Measurements from ENCODE around the gene HOXA4. TPM values are rescaled to one million over a fixed set of nuclear protein-coding genes. Genes with fewer than 3 reads are reported as not detected.

The HOXA4 gene
- total RNA-seq, 4 donors from 2014 or later, result 1.3 to 2.9 (median 2.0) TPM

- WGBS, 2 donors, result 18 to 24% methylated on average over 2 of the region's 2 CpGs
- H3K4me3 ChIP-seq (ENCODE audit: low read depth, poor library complexity, severe bottlenecking), result no peak overlapping the region
- peak in 1 of 2 donors; percentile 68 for DNase-seq (ENCODE audit: low spot score in 2 of 2)
- TF ChIP-seq CTCF (IDR thresholded peaks at IDR 0.05) (no peak), POLR2A (IDR thresholded peaks at IDR 0.05) (no peak)
- intact Hi-C loops (cut with DNase I; ENCODE audit: low total_unique reads), result no loop called here
Measured at GRCh38 chr7:27134392-27134791, 3.8 kb upstream of the HOXA4 start.

- intact Hi-C loops (cut with DNase I; ENCODE audit: low total_unique reads), result no loop called here
- WGBS, 2 donors, result 75 to 81% methylated on average over 18 of the region's 18 CpGs
- no peak overlapping the region for H3K4me3 ChIP-seq (ENCODE audit: low read depth, poor library complexity, severe bottlenecking)
- TF ChIP-seq CTCF (IDR thresholded peaks at IDR 0.05) (no peak), POLR2A (IDR thresholded peaks at IDR 0.05) (no peak)
- DNase-seq (ENCODE audit: low spot score in 2 of 2), result peak in 1 of 2 donors; percentile 70
Measured at GRCh38 chr7:27133409-27134231, 3.1 kb upstream of the HOXA4 start.

GRCh38 chr7:27132978-27133377 is 2.4 kb upstream of the HOXA4 start:
- no peak for DNase-seq (ENCODE audit: low spot score in 2 of 2)
- intact Hi-C loops (cut with DNase I; ENCODE audit: low total_unique reads), result no loop called here
- H3K4me3 ChIP-seq (ENCODE audit: low read depth, poor library complexity, severe bottlenecking), result no peak overlapping the region
- 72 to 74% methylated on average over 6 of the region's 6 CpGs for WGBS, 2 donors
- TF ChIP-seq CTCF (IDR thresholded peaks at IDR 0.05) (no peak), POLR2A (IDR thresholded peaks at IDR 0.05) (no peak)

GRCh38 chr7:27132214-27132613 is 1.7 kb upstream of the HOXA4 start:
- no peak for DNase-seq (ENCODE audit: low spot score in 2 of 2)
- H3K4me3 ChIP-seq (ENCODE audit: low read depth, poor library complexity, severe bottlenecking), result no peak overlapping the region
- 73 to 78% methylated on average over 2 of the region's 2 CpGs for WGBS, 2 donors
- intact Hi-C loops (cut with DNase I; ENCODE audit: low total_unique reads), result no loop called here
- TF ChIP-seq POLR2A (IDR thresholded peaks at IDR 0.05), result no peak
- no peak for TF ChIP-seq CTCF (IDR thresholded peaks at IDR 0.05)

GRCh38 chr7:27131390-27131819 is 848 bp upstream of the HOXA4 start:
- peak overlapping the region; percentile 53 for H3K4me3 ChIP-seq (ENCODE audit: low read depth, poor library complexity, severe bottlenecking)
- 35 to 41% methylated on average over 12 of the region's 12 CpGs for WGBS, 2 donors
- TF ChIP-seq POLR2A (IDR thresholded peaks at IDR 0.05), result no peak
- no peak for TF ChIP-seq CTCF (IDR thresholded peaks at IDR 0.05)
- intact Hi-C loops (cut with DNase I; ENCODE audit: low total_unique reads), result no loop called here
- DNase-seq (ENCODE audit: low spot score in 2 of 2), result no peak
